ENCODE results near the gene CLCN6. TPM values are rescaled to one million over a fixed set of nuclear protein-coding genes. Genes with fewer than 3 reads are reported as not detected.

CLCN6 gene
- total RNA-seq, 1 experiment from 2014 or later = 9.7 TPM

DNA sequence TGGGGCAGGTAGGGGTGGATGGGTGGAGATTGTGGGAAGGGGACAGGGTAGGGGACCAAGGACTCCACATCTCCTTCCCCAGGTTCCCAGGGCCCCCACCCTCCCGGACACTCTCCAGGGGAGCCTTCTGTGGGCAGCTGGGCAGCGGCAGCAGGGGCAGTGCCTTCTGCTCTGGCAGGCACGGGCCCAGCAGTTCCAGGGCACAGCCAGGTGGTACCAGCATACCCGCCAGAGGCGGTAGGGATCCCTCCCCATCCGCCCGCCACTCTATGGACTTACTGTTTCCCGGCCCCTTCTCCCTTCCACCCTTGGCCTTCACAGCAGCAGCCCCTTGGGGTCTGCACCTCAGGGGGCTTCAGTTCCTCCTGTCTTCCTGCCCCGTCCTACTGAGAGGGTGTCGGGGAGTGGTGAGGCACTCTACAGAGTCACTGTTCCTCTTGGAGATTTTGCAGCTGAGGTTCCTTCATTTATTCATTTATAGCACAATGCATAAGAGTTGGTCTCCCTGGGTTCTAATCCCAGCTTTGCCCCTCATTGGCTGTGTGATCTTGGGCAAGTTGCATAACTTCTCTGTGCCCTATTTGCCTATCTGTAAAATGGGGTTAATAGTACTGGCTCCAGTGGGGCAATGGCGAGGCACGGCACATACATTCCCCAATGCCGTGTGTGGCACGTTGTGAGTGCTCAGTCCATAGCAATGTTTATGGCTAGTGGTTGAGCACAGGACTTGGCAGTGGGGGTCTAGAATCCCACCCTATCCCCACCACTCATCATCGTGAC, 27.0 kb upstream of the CLCN6 start:
- no peak for DNase-seq (ENCODE audit: low spot score)

DNA sequence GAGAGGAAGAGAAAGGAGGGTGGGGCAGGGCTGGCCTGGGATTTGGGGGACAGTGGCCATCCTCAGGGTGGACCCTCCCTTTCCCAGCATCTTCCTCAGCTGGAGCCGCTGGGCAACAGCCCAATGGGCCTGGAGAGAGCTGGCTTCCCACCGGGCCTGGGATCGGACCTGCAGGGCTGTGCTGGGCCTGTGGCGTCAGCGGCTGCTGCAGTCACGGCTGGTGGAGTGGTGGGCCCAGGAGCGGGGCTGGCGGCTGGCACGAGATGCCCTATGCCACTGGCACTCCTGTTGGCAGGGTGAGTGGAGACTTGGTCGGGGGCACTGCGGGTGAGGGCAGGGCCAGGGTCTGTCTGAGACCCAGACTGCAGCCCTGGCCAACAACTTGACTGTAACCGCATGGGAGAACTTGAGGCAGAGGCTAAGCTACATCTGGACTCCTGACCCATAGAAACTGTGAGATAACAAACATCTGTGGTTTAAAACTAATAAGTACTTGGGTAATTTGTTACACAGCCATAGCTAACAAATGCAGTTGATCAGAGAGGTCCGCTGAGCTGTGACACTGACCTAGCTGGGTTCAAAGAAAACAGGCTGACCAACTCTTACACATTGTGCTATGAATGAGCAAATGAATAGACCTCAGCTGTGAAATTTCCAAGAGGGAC, 26.1 kb upstream of the CLCN6 start:
- DNase-seq (ENCODE audit: low spot score) = no peak

DNA sequence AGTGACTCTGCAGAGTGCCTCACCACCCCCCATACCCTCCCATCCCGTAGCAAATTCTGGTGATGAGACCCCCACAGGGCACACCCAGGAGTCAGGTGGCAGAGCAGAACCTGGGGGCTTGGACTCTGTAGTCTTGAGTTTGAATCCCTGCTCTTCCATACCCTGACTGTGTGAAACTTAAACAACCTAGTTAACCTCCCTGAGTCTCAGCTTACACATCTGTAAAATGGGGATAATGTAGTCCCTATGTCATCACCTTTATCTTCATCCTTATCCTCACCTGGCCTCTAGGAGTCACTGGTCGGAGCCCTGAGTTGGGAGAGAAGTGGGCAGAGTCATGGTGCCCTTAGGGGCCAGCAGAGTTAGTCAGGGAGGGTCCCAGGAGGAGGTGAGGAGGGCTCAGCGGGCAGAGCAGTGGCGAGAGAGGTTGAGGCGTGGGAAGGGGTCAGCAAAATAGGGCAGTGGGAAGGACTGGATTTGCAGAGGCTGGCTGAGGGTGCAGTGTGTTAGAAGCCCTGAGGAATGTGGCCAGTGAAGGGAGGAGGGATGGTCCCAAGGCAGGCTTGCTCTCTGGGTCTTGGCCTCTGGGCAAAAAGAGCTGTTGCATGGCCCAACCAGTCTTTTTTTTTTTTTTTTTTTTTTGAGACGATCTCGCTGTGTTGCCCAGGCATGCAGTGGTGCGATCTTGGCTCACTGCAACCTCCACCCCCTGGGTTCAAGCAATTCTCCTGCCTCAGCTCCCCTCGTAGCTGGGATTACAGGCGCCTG, 25.4 kb upstream of the CLCN6 start:
- DNase-seq (ENCODE audit: low spot score) = no peak

DNA sequence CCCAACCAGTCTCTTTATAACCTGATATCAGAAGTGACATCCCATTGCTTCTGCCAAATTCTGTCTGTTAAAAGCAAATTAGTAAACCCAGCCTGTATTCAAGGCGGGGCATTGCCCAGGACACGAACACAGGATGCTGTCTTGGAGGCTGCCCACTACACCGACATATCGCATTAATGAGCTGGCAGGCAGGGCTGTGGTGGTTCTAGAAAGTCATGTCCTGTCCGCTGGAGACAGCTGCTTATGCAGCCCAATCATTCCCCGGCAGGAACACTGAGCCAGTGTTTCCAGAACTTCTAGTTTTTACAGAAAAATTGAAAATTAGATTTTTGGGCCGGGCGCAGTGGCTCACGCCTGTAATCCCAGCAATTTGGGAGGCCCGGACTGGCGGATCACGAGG, 24.7 kb upstream of the CLCN6 start:
- no peak for DNase-seq (ENCODE audit: low spot score)

DNA sequence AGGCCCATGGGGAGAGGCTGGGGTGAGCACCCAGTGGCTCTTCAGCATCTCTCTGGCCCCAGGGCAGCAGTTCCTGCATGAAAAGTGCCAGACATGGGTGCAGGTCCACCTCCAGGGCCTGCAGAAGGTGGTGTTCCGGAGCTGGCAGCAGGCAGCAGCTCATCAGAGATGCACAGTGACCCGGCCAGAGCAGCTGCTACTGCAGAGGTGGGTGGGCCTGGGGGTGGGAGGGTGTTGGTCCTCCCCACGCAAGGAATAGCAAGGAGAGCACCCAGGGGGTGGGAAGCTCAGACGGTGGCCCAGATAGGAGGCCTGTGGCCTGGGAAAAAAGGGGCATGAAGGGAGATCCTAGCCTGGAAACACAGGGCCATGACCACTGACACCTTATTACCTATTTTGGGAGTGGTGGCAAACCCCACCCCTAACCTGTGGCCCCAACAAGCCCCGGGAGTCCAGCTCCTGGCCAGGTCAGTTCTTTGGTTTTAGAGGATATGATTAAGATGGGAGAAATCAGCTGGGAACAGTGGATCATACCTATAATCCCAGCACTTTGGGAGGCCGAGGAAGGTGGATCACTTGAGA, 23.8 kb upstream of the CLCN6 start:
- no peak for DNase-seq (ENCODE audit: low spot score)

DNA sequence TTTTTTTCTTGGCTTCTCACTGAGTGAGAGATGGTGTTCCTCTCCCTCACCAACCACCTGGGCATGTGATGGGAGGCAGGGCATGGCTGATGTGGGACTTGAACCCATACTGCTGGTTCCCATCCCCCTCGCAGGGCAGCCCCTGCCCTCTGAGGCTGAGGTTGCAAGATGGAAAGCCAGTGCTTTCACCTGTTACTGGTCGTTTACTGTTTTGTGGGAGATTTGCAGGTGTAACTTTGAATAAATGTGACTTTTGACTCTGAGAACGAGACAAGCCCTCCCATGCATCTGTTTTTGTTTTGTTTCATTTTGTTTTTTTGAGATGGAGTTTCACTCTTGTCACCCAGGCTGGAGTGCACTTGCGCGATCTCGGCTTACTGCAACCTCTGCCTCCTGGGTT, 22.4 kb upstream of the CLCN6 start:
- DNase-seq (ENCODE audit: low spot score) = no peak

DNA sequence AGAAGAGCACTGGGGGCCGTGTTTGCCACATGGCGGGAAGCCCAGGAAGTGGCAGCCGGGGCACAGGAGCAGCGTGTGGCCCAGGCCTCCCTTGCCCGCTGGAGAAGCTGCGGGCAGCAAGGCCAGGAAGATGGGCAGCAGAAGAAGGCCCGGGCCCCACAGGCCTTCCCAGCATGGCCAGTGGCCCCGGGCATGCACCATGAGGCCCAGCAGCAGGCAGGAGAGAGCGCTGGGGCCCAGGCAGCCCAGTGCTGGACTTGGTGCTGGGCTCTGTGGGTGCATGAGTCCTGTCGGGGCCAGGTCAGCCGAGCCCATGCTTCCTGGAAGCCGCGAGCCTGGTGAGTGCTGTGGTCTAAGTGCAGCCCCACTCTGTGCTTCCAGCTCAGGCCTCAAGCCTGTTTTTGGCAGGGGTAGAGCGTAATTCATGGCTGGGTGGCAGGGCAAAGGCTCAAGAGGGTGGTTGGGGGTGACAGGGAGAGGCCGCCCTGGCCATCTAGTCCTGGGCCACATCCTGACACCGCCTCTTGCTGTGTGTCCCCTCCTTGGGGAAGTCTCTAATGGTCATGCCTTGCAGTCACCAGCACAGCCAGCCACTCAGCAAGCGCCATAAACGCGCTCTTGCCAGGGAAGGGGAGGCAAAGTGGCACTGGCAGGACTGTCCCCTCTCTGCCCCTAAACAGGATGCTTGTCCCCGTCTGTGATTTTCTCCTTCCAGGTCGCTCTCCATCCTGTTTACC, 21.6 kb upstream of the CLCN6 start:
- no peak for DNase-seq (ENCODE audit: low spot score)

DNA sequence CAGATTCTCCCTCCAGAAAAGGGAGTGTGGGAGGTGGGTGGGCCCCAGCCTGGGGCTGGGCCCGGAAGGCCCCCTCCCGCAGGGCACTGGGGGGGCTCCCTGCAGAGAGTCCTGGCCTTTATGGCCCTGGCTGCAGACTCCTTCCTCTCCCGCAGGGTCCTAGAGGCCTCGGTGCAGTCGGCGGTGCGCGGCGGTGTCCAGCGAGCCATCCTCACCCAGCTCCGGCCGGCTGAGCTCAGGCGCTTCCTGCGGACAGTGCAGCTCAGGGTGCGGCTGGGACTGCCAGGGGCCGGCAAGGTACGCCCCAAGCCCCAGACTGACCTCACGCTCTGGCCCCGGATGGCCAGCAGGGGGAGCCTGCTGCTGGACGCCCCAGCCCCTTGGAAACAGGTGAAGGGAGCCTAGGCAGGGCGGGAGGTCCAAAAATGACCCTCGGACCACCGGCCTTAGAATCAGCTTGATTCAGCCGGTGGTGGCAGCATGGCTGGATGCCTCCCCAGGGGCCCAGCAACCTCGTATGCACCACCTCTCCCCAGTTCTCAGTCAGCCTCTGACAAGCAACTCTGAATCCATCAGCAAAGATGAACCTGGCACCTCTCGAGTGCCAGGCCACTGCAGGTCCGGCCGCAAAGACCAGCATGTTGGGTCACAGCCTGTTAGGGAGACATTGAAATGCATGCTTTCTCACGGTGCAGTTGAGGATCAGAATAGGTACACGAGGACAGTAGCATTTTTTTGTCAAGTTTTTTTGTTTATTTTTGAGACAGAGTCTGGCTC, 20.8 kb upstream of the CLCN6 start:
- peak; percentile 56 for DNase-seq (ENCODE audit: low spot score)

DNA sequence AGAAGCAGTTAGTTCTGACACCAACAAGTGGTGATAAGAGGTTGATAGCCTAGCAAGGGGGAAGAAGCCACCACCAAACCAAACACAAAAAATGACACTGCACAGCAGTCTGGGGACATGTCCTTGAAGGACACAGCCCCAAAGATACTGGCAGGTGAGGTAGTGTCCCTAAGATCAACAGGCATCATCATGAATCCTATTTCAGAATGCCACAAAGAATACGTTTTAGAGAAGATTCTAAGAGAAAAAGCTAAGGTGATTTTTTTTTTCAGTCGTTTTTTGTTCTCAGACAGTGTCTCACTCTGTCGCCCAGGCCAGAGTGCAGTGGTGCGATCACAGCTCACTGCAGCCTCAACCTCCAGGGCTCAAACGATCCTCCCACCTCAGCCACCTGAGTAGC, 19.8 kb upstream of the CLCN6 start:
- DNase-seq (ENCODE audit: low spot score) = no peak

DNA sequence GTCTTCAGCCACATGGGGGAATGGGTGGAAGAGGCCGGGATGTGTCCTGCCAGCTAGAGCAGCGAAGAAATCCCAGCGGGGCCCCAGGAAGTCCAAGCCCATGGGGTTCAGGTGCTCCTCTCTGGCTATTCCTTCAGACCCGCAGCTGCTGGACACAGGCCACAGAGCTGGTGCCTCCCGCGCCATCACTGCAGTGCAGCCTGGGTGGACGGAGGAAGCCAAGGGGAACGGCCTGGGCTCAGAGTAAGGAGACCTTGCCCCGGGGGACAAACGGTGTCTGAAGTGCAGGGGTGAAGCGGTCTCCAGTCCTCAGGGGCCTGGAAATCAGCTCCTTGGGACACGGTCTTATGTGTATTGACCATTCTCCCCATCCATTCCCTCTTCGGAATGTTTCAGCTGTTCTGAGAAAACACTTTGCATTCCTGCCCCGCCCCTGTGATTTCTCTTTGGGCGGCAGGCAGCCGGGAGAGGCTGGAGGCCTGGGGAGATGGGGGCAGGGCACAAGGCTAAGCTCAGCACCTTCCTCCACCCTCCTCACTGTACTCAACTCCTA, 18.7 kb upstream of the CLCN6 start:
- peak; percentile 56 for DNase-seq (ENCODE audit: low spot score)

DNA sequence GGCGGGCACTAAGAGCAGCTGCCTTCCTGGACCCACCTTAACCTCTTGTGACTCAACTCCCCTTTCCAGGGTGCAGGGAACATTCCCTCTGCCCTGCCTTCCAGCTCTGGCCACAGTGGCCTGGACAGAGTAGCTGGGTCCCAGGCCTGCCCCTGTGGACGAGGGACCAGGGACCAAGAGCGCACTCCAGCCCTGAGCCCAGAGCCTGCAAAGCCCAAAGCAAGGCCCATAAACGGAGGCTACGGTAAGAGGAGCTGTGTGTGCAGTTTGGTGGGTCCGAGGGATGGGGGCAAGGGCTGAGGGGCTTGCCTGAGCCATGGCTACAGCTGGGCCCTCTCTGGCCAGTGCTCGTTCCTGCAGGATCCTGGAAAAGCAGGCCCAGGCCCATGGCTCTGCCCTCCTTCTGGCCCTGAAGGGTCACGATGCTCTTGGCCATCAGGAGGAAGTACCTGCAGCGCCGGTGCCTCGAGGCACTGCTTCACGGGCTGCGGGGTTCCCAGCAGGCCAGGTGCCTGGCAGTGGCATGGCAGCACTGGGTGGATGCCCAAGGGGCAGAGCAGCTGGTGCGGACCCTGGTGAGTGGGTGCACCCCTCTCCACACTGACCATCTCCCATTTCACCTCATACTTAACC, 18.1 kb upstream of the CLCN6 start:
- DNase-seq (ENCODE audit: low spot score) = no peak

DNA sequence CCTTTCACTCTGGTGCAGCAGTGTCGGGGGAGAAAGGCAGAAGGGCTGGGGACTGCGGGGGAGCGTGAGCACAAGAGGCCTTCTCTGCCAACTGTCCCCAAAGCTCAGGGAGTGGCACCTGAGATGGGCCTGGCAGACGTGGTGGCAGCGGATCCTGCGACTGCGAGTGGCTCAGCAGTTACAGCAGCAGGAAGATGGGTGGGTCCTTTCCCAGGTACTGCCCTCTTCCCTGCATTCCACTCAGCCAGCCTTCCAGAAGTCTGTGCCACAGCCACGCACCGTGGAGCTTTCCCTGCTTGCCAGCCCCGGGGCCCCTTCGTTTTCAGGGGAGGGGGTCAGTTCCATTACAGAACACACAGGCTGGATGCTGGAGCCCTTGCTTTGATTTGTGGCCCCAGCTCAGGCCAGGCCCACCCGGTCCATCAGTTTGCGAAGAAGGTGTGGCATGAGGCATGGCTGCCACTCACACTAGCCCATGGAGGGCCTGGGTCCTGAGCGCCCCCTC, 17.4 kb upstream of the CLCN6 start:
- DNase-seq (ENCODE audit: low spot score) = peak; percentile 43

DNA sequence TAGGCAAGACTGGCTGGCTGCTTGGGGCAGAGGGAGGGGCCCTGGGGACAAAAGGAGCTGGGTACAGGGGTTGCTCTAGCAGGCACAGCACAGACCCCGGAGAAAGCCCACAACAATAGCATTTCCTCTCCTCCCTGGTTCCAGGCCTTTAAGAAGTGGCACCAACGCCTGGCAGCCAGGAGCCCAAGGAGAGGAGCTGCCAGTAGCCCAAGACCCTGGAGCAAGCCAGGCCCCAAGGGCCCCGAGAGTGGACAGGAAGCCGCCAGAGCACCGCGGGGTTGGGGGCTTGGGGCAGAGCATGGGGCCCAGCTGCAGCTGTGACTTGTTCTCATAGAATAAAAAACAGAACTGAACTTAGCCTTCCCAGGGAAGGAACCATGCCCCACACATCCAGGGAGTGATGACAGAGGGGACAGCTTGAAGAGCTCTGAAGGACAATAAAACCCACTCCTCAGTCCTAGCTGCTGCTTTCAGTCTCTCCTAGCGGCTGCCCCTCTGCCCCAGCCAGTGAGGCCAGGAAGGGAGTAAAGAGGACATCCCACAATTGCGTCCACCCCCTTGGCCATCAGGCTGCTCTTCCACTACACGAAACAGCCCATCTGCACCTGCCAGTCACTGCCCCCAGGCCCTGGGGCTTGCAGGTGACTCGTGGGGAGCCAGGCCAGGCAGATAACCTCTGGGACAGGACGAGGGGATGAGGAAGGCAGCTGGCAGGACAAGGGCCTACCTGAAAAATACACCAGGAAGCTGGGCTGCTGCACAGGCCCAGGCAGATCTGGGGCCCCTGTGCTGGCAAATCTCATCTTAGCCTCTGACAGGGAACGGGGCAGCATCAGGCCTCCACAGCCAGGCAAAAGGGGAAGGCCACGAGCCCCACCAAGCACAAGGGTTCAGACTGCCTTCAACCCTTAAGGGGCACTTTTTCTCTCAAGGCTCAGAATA, 16.6 kb upstream of the CLCN6 start:
- no peak for DNase-seq (ENCODE audit: low spot score)

DNA sequence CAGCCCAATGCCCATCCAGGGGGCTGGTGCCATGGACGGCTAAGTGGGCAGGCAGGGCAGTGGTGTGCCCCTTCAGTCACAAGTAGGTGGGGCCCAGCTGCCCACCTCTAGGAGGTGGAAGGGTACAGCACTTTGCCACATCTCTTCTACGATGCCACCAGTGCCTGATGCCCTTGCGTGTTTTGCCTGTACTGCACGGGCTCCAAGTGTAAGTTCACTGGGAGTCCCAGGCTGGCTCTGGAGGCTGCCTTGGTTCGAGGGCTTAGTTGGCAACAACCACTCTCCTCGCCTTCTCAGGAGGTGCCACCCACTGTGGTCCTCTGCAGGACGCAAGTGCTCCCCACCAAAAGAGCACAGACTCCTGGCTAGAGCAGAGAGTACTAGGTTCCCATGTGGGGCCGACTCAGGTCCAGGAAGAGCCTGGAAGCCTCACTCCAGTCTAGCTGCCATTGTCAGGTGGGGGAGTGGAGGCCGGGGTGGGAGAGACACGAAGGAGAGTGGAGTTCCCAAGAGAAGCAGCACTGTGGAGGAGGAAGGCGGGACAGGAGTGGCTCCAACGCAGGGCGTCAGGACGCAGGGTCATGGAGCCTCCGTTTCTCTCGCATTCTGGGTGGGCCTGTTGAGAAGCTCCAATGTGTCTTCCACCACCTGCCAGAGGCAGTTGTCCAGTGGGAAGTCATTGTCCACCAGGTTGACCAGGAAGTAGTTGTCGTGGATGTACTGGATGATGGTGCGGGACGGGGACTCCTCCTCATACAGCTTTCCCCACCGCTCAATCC, 15.7 kb upstream of the CLCN6 start:
- no peak for DNase-seq (ENCODE audit: low spot score)

DNA sequence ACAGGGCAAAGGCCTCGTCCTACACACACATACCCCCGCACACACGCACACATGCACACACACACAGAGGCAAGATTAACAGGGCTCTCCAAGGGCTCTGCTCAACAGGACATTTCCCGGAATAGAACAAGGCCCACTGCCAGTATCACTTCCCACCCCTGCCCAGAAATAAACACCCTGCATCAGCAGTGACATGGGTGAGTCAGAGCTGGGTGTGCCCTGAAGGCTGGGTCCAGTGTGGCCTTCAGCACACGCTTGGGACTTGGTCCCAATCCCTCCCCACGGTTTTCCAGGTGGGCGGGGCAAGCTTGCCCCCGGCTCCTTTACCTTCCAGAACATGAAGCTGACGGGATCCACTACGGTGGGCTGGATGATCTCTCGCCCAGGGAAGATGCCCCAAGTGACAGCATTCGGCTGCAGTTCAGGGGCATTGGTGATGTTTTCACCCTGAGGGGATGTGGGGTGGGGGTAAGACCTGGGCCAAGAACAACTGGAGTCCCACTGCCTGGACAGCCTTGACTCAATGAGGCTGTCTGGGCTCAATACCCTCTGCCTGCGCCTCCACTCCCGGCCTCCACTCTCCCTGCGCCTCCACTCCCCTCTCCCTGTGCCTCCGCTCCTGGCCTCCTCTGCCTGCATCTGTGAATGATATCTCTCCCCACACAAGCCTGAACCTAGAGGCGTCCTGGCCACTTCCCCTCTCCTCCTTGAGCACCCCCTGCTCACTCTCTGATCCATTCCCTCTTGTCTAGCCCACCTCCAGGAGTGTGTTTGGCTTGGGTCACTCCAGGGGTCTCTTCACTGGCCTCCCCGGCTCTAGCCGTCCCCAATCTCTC, 14.9 kb upstream of the CLCN6 start:
- no peak for DNase-seq (ENCODE audit: low spot score)

DNA sequence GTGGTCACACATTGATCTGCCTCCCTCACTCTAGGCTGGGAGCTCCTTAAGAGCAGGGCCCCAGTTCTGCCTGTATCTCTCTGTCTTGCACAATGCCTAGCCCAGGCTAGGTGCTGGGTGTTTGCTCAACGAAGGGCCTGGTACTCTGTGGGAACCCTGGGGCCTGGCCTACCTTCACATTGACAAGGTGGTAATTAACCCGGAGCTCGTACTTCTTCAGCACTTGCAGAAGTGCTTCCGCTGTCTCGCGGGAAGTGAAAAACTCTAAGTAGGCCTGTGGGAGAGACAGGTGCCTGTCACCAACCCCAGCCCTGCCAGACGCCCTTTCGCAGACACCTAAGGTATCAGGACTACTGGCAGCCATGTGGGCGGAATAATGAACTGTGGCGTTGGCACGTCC, 13.9 kb upstream of the CLCN6 start:
- no peak for DNase-seq (ENCODE audit: low spot score)

DNA sequence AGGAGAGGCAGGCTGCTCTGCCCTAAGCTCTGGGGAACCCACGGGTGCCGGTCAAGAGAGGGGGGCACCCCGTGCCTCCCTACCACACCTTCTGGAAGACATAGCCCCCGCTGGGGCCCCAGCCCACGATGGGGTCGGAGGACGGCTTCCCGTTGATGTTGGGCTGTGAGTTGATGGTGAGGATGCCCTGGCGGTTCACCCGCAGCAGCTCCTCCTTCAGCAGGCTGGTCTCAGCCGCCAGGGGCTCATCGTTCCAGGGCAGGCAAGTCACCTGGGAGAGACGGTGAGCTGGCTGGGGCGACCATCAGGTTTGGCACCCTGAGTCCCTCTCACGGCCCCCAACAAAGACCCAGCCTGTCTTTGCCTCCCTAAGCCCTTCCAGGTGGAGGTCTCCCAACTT, 12.2 kb upstream of the CLCN6 start:
- no peak for DNase-seq (ENCODE audit: low spot score)

Measured in HT-29 (cell line).